HG03060 (cell line): Measurements from ENCODE around the gene B4GAT1.
"Not testable (repeated sequence)": the region's sequence is repeated elsewhere in the genome, so short reads cannot be mapped to it uniquely, and the experiment has no call there.

Experiments used
- ATAC-seq: cut with Tn5 transposase; IDR thresholded peaks from one replicate; pipeline ENCODE4 v1.9.1; 2021; ENCODE audit warnings: low read depth, moderate number of reproducible peaks; ENCODE audit not compliant: unreplicated experiment

B4GAT1 gene

DNA sequence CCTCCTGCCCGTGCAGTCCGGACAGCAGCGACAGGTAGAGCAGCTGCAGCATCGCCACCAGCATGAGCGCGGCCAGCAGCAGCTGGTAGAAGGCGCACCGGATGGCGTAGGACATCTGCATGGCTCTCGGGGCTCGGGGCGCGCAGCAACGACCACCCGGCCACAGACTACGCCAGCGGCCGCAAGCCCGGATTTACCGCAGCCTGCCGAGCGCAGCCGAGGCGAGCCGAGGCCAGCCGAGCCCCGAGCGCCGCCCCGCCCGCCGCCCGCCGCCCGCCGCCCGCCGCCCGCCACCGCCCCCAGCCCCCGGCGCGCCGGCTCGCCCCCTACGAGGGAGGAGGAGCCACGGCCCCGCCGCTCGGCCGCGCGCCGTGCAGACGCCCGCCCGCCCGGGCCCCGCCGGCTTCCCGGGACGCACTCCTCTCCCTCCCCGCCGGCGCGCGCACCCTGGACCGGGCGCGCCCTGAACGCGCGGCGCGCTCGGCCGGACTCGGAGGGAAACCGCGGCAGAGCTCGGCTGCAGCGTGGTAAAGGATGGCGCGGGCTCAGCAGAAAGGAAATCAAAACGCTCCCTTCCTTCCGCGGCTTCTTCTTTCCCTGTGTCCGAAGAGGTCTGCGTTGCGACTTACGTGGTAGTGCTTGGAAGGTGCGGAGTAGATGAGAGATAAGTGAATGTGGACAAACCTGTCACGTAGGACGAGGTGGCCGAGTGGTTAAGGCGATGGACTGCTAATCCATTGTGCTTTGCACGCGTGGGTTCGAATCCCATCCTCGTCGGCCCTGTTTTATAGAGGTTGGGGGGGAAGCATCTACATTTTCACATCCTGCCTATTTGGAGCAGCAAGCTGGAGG lies at the start of gene B4GAT1:
Gene B4GAT1, minus strand, starts transcription at position 205 of the 852 bp plus-strand sequence. Its CDS starts 84 bp downstream, at position 121.
- ATAC-seq, result no peak

DNA sequence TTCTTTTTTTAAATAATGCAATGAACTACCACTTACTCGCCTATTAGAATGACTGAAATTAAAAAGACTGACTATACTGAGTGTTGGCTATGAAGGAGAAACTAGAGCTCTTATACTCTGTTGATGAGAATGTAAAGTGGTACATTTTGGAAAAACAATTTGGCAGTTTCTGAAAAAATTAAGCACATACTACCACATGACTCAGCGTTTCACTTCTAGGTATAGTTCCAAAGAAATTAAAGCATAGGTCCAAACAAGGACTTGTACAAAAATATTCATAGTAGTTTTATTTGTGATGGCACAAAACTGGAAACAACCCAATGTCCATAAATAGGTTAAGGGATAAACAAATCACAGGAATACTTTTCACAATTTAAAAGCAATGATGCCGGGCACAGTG lies 46.5 kb upstream of the B4GAT1 start:
- ATAC-seq, result no peak

DNA sequence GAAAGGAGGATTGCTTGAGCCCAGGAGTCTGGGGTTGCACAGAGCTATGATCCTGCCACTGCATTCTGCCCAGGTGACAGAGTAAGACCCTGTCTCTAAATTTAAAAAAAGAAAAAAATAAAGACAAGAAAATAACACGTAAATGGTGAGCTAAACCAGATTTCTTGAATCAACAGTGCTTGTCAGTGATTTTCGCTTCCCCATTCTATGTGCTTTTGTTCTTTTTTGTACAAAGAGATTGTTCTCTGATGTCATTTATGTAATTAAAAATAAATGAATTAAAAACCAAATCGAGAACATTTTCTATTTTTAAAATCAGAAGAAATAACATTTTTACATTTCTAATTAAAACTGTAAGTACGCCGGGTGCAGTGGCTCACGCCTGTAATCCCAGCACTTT lies 43.9 kb upstream of the B4GAT1 start:
- ATAC-seq, result no peak

DNA sequence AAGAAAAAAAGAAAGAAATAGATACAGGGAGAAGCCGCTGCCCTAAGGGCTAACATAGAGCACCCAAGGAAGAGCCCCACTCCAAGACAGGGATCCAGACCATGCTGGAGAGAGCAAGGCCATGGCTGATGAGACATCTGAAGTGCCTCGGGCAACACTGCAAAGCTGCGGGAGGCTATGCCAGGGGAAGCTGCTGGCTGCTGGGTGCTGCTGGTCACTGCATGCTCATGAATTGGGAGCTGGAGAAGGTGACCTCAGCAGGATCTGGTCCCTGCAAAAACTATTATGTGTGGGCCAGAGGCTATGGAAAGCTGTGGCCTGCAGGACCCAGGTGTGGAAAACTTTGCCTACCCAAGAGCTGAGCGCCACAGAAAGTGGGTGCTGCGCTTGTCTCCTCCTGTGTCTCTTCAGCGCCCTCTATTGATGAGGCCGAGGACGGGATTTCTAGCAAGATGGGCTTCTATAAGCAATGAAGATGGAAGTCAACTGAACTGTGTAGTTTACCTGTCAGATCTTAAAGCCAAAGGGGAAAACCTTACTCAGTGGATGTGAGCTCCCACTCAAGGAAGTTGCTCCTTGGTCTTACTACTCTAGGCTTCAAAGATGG lies 41.5 kb upstream of the B4GAT1 start:
- no peak for ATAC-seq

DNA sequence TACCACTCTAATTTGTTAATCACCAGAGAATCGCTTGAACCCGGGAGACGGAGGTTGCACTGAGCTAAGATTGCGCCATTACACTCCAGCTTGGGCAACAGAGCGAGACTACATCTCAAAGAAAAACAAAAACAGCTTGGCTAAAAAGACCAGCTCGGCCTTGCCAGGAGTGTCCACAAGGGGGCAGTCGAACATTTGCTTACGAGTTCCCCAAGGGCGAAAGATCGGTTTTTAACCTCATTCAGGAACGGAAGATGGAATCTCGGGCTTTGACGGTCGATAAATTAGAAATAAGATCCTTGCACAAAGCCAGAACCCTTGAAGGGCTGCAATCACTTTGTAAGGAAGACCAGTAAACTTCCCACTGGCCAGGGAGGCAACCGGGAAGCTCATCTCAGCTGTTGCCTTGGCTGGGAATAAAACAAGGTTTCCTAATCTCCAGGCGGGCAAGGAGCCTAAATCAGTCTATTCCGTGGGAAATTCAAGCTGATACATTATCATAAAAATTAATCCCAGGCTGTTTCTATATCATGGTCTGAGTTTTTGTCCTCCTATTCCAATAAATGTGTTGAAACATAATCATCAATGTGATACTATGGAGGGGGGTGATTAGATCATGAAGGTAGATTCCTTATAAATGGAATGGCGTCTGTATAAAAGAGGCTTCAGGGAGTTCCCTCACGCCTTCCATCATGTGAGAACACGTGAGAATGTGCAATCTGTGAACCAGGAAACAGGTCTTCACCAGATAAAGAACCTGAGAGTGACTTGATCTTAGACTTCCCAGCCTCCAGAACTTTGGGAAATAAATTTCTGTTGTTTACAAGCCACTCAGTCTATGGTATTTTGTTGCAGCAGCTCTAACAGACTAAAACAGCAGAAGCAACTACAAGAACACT lies 39.0 kb upstream of the B4GAT1 start:
- no peak for ATAC-seq

DNA sequence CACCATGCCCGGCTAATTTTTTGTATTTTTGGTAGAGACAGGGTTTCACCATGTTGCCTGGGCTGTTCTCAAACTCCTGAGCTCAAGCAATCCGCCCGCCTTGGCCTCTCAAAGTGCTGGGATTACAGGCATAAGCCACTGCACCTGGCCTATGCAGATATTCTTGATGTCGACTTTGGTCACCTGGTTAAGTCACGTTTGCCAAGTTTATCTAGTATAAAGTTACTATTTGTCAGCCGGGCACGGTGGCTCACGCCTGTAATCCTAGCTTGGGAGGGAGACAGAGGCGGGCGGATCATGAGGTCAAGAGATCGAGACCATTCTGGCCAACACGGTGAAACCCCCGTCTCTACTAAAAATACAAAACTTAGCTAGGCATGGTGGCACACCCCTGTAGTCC lies 36.9 kb upstream of the B4GAT1 start:
- ATAC-seq, result not testable (repeated sequence)

DNA sequence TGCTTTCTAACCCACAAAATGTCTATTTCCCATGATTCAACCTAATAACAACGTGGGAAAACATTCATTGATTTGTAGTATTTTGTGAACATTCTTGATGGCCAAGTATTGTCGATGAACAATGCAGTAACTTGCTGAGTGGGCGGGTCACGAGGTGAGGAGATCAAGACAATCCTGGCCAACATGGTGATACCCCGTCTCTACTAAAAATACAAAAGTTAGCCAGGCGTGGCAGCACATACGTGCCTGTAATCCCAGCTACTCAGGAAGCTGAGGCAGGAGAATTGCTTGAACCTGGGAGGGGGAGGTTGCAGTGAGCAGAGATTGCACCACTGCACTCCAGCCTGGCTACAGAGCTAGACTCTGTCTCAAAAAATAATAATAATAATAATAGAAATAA lies 32.8 kb upstream of the B4GAT1 start:
- not testable (repeated sequence) for ATAC-seq

DNA sequence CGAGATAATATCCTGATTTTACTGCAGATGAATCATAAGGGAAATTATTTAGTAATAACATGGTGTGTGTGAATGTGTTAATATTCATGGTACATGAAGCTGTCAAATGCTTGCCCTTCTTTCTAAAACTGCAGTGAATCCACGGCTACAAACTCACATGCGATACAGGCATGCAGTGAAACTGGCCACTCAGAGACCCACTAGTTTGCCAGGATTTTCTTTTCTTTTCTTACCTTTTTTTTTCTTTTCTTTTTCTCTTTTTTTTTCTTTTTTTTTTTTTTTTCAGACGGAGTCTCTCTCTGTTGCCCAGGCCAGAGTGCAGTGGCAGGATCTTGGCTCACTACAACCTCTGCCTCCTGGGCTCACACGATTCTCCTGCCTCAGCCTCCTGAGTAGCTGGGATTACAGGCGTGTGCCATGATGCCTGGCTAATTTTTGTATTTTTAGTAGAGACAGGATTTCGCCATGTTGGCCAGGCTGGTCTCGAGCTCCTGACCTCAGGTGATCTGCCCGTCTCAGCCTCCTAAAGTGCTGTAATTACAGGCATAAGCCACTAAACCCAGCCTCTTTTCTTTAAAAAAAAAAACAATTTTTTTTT lies 26.4 kb upstream of the B4GAT1 start:
- ATAC-seq, result not testable (repeated sequence)

DNA sequence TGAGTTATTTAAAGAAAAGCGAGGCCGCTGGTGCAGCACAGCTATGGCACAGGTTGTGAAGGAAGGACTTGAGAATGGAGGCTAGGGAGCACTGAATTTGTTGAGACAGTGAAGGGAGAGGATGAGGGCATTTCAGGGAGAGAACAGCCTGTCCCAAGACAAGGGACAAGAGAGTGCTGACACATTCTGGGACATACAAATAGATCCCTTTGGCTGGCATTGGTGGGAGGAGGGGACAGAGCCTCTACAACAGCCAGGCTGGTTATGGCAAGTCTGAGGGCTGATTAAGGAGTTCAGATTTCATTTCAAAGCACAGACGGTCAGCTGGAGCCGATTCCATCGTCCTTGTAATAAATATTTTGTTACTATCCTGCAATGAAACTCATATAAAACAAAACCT lies 25.8 kb upstream of the B4GAT1 start:
- no peak for ATAC-seq

DNA sequence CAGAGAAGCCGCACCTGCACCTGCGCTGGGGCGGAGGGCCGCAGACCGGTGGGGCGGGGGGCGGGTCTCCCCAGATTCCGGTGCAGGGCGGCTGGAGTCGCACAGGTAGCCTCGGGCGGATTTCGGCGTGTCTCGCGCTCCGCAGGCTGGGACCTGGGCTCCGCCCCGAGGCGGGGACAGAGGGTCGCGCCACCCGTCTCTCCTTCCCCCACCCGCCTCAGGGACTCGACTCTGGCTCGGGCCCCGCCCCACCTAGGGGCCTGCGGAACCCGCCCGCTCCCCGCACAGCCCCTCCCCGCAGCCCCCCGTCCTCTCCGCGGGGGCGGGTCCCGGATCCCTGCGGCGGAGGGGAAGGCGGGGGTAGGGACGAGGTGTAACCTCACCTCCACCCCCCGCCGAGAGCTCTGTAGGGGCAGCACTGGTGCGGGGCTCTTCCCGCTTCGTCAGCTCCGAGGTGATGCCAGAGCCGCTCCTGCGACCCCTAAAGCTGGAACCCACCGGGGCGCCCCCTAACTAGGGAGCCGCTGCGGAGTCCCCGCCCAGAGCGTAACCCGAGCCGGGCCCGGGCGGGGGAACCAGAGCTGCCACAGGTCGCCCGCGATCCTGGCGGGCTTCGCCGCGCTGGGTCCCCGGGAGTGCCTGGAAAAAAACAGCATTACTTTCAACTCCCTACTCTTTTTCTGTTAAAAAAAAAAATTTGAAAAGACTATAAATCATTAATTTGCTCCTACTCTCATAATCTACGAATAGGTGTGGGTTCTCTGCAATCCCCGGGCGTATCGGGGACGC lies 24.4 kb upstream of the B4GAT1 start, which contains the start of gene SLC29A2:
Gene SLC29A2, minus strand, starts transcription at position 134 of the 789 bp plus-strand sequence. CDS start 169 bp downstream, outside the sequence.
- no peak for ATAC-seq

DNA sequence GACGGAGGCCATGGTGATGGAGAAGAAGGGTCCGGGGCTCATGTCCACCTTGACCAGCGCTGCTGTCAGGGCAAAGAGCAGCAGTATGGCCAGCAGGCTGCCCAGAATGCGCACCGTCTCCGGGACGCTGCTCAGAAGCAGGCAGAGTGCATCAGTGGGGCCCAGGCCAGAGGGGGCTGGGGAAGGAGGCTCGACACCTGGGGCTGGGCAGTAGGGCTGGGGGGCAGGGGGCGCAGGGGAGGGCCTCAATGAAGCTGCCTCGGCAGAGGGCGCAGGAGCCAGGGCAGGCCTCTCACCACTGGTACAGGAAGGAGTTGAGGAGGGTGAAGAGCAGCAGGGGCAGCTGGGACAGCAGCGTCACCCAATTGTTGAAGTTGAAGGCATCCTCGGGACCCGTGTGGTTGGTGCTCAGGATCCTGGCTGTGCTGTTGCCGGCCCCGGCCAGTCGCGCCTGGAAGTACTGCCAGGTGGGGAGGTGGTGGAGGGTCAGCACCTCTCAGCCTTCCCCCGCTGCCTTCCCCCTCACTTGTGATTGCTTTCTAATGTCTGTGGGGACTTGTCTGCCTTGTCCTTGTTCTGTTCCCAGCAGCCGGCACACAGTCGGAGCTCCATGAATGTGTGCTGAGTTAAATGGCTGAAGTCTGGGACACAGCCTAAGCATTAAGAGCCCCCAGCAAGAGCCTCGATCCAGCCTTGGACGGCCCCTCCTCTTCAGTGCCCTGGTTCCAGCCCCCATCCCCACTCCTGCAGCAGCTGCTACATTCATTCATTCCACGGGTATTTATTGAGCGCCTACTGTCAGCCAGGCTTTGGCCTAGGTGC lies 21.9 kb upstream of the B4GAT1 start:
- ATAC-seq, result no peak

DNA sequence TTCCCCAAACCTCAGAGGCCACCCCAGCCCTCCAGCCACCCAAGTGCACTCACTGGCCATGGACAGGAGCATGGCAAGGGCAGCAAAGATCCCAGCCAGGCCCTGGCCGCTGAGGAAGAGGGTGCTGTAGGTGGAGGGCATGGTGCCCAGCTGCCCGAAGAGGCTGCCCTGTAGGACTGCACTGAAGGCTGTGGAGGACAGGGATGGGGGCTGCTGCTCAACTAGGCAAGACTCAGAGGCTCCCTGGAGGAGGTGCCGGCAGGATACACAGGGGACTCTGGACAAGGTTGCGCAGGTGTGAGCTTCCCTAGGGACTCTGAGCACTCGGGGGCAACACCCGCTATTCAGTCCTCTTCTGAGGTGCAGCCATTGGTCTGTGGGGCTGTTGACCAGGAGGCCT lies 21.1 kb upstream of the B4GAT1 start:
- no peak for ATAC-seq

DNA sequence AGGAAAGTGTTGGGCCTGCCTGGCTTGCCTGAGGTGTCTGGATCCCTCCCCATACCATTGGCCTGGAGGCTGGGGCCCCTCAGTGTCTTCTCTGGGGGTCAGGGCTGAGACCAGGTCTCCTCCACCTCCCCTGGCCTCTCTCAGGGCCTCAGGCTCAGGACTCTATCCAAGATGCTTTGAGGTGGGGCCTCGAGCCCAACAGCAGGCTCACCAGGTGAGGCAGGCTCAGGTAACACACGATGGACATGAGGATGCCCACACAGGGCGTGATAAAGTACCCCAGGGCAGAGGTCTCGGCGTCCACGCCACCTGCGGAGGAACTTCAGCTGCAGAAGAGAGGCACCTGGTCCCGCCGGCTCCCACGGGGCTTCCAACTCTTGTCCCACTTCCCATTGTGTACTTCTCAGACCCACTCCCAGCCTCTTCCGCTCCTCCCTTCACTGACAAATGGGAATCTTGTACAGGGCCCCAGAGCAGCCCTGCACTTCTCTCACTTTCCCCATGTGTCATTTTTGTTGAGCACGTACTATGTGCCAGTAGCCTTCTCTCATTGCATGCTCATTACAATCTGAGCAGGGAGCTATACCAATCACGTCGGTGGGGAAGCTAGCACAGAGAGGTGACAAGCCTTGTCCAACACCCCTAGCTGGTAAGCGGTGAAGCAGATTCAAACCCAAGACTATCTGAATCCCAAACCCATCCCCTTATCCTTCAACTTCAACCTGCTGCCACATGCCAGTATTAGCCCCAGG lies 20.3 kb upstream of the B4GAT1 start:
- no peak for ATAC-seq

DNA sequence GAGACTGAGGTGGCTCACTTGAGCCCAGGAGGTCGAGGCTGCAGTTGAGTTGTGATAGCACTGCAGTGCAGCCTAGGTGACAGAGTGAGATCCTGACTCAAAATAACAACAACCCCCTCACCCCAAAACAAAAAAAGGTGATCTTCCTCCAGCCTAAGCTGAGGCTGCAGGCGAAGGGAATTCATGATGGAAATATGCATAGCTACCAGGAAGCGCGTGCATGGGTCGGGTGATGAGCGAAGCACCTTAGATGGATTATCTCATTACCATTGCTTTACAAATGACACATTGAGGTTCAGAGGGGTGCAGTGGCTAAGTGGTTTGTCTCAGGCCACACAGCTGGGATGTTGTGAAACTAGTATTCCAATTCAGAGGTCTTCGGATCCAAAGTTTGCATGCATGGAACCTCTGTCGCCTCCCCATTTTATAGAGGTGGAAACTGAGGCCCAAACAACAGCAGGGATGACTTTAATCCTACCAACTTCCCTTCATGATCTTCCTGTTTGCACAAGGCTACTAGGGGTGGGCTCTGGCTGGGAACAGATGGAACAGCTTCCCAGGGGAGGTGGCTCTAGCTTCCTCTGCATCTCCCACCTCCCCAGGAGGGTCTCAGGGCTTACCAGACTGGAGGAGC lies 19.5 kb upstream of the B4GAT1 start:
- no peak for ATAC-seq

DNA sequence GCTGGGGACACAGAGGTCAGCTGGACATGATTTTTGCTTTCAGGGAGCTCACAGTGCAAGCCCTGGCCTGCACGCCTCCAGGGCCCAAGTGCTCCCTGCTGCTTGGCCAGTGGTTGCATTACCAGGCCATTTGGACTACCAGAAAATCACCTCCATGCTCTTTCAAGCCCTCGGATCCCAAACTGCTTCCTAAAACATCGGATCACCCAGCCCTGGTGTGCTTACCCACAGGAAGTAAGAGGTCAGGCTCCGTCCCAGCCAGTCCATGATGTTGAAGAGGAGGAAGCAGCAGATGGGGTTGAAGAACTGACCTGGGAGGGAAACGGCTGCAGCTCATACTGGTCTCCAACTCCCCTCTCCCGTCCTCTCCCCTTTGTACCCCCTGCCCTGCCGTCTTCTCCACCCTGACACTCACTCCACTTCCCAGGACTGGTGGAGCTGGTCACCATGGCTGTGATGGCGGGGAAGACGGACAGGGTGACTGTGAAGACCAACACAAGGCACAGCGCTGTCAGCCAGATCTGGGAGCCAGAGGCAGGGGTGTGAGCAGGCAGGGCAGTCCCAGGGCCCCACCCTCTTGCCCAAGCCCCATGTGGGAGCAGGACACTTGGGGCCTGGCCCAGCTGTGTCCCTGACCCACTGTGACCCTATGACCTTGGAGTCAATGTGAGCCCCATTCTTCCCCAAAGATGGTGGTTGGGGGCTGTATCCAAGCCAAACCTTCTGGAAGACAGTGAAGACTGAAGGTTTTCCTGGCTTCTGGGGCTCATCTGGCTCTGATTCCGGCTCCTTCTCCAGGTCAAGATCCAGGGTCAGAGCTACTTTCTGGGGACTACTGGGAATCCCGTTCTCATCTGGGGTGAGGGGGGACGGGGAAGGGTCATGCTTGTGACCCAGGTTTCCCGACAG lies 18.5 kb upstream of the B4GAT1 start:
- ATAC-seq, result no peak

DNA sequence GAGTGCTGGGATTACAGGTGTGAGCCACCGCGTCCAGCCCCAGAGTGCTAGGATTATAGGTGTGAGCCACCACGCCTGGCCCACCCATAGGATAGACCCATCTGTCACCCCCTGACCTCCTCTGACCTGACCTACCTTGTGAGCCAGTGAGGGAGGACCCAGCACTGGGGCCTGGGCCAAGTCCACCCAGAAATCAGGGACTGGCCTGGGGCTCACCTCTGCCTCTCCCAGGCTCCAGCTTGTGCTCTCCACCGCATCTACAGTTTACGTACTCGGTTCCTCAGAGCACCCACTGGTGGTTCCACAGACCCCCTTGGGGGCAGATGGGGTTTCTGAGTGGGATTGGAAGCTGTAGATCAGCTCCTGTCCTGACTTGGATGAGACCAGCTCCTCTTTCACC lies 17.7 kb upstream of the B4GAT1 start:
- ATAC-seq, result no peak
